H1 (cell line): Measurements from ENCODE around the gene AASDHPPT. TPM values are rescaled to one million over a fixed set of nuclear protein-coding genes. Genes with fewer than 3 reads are reported as not detected.

Experiments used
- CTCF ChIA-PET: fragments of 300-600 bp; sonication (Branson Sonifier 250); formaldehyde crosslinking; loops from one replicate; lab custom pipeline; 2021; ENCODE audit not compliant: partially characterized antibody; lab: Charles Lee
- POLR2A ChIA-PET: fragments of 300-600 bp; sonication (Branson Sonifier 250); formaldehyde crosslinking; loops from one replicate; lab custom pipeline; 2021; ENCODE audit warnings: inconsistent platforms; ENCODE audit not compliant: partially characterized antibody; lab: Charles Lee
- DNase-seq, 2 experiments: peaks; one replicate each; pipeline versions ENCODE4 v3.0.0 to v3.0.0-alpha.2; 2010 to 2022; ENCODE audit warnings: low spot score in 2 of 2, low read depth in 1 of 2, mixed read lengths in 1 of 2
- FAIRE-seq: peaks from 2 replicates; lab custom pipeline; 2011; peaks lifted over from hg19 to GRCh38; lab: Jason Lieb, UNC
- H2AFZ ChIP-seq: 2 replicates; pipeline ENCODE4 v1.8.1; 2012; ENCODE audit warnings: low read length, inconsistent platforms
- H2AK5ac ChIP-seq: 2 replicates; pipeline ENCODE4 v1.6.1; 2013; ENCODE audit warnings: low read depth, low read length
- H2BK120ac ChIP-seq: replicated peaks from 2 replicates; pipeline ENCODE3; 2013; ENCODE audit warnings: low read depth, low read length, inconsistent platforms
- H2BK12ac ChIP-seq: 2 replicates; pipeline ENCODE4 v1.6.1; 2013; ENCODE audit warnings: low read depth, low read length
- H2BK15ac ChIP-seq: 2 replicates; pipeline ENCODE4 v1.6.1; 2013; ENCODE audit warnings: low read length
- H2BK20ac ChIP-seq: 2 replicates; pipeline ENCODE4 v1.6.1; 2013; ENCODE audit warnings: low read length
- H2BK5ac ChIP-seq: 2 replicates; pipeline ENCODE4 v1.6.1; 2013; ENCODE audit warnings: low read depth, low read length
- H3K14ac ChIP-seq: 2 replicates; pipeline ENCODE4 v1.6.1; 2013; ENCODE audit warnings: inconsistent platforms; ENCODE audit not compliant: insufficient read length
- H3K18ac ChIP-seq: 2 replicates; pipeline ENCODE4 v1.6.1; 2013; ENCODE audit warnings: low read length; ENCODE audit errors: extremely low read depth
- H3K23ac ChIP-seq: 2 replicates; pipeline ENCODE4 v1.6.1; 2013; ENCODE audit warnings: inconsistent platforms; ENCODE audit not compliant: insufficient read length
- H3K23me2 ChIP-seq: 2 replicates; pipeline ENCODE4 v1.6.1; 2013; ENCODE audit warnings: low read depth, low read length
- H3K27ac ChIP-seq: 2 replicates; pipeline ENCODE4 v1.6.1; 2011; ENCODE audit warnings: low read depth, low read length, inconsistent platforms
- H3K27me3 ChIP-seq, 4 experiments: replicated peaks in 1 of 4; 1 replicate in 1 of 4; 2 replicates in 3 of 4; pipeline versions ENCODE4 v1.6.1 to v1.8.1; 2011 to 2013; ENCODE audit warnings: low read length in 3 of 4, mild to moderate bottlenecking in 3 of 4, inconsistent platforms in 2 of 4, mixed read lengths in 2 of 4, moderate library complexity in 1 of 4; ENCODE audit not compliant: control insufficient read depth in 3 of 4, insufficient read depth in 3 of 4; ENCODE audit errors: extremely low read depth in 1 of 4
- H3K36me3 ChIP-seq, 4 experiments: 2 replicates each; pipeline versions ENCODE4 v1.6.1 to v1.8.1; 2011 to 2013; ENCODE audit warnings: mild to moderate bottlenecking in 4 of 4, low read length in 3 of 4, moderate library complexity in 2 of 4, control low read depth in 1 of 4, inconsistent platforms in 1 of 4; ENCODE audit not compliant: insufficient read depth in 4 of 4, control insufficient read depth in 2 of 4
- H3K4ac ChIP-seq: replicated peaks from 2 replicates; pipeline ENCODE3; 2013; ENCODE audit warnings: low read length, low read depth, mixed read lengths, inconsistent platforms; ENCODE audit not compliant: insufficient read length
- H3K4me1 ChIP-seq, 4 experiments: replicated peaks in 1 of 4; 1 replicate in 1 of 4; 2 replicates in 3 of 4; pipeline versions ENCODE4 v1.6.1 to v1.8.1; 2011 to 2013; ENCODE audit warnings: low read length in 3 of 4, inconsistent platforms in 2 of 4, mixed read lengths in 1 of 4; ENCODE audit not compliant: insufficient read depth in 4 of 4, control insufficient read depth in 3 of 4
- H3K4me2 ChIP-seq, 2 experiments: 2 replicates each; pipeline versions ENCODE4 v1.6.1 to v1.8.1; 2011 to 2013; ENCODE audit warnings: low read depth in 2 of 2, low read length in 2 of 2, control low read depth in 1 of 2, inconsistent platforms in 1 of 2, mild to moderate bottlenecking in 1 of 2; ENCODE audit not compliant: insufficient read depth in 1 of 2
- H3K4me3 ChIP-seq, 4 experiments: fragments of 200-600, 300-600 bp in 1 of 4; sonication (generic), shearing (Covaris generic), sonication (Bioruptor Twin) in 1 of 4; 2 replicates each; pipeline versions ENCODE4 v1.5.1 to v1.8.1; 2011 to 2016; ENCODE audit warnings: low read length in 4 of 4, low read depth in 3 of 4, control low read depth in 2 of 4, inconsistent platforms in 2 of 4, mild to moderate bottlenecking in 2 of 4, mixed read lengths in 1 of 4, moderate library complexity in 1 of 4; ENCODE audit not compliant: insufficient read depth in 2 of 4; ENCODE audit errors: extremely low read depth in 1 of 4
- H3K56ac ChIP-seq: replicated peaks from 2 replicates; pipeline ENCODE3; 2013; ENCODE audit warnings: low read depth, mild to moderate bottlenecking, mixed read lengths, low read length, inconsistent platforms; ENCODE audit not compliant: insufficient read length
- H3K79me1 ChIP-seq: 2 replicates; pipeline ENCODE4 v1.6.1; 2013; ENCODE audit warnings: low read depth, low read length, control low read depth
- H3K79me2 ChIP-seq, 2 experiments: 2 replicates each; pipeline versions ENCODE4 v1.6.1 to v1.8.1; 2012 to 2013; ENCODE audit warnings: low read length in 2 of 2, mild to moderate bottlenecking in 2 of 2, inconsistent platforms in 1 of 2; ENCODE audit not compliant: insufficient read depth in 2 of 2, control insufficient read depth in 1 of 2
- H3K9ac ChIP-seq, 4 experiments: replicated peaks in 1 of 4; 1 replicate in 1 of 4; 2 replicates in 3 of 4; pipeline versions ENCODE4 v1.6.1 to v1.8.1; 2011 to 2013; ENCODE audit warnings: low read depth in 3 of 4, low read length in 3 of 4, control low read depth in 2 of 4, mild to moderate bottlenecking in 2 of 4, moderate library complexity in 2 of 4, inconsistent platforms in 1 of 4; ENCODE audit errors: extremely low read depth in 1 of 4
- H3K9me3 ChIP-seq, 2 experiments: 2 replicates each; pipeline versions ENCODE4 v1.6.1 to v1.8.1; 2012 to 2013; ENCODE audit warnings: mild to moderate bottlenecking in 2 of 2, moderate library complexity in 2 of 2, control low read depth in 1 of 2, inconsistent platforms in 1 of 2, low read depth in 1 of 2, low read length in 1 of 2, mixed read lengths in 1 of 2; ENCODE audit not compliant: insufficient read depth in 2 of 2
- H4K20me1 ChIP-seq, 2 experiments: replicated peaks in 1 of 2; 2 replicates each; pipeline versions ENCODE3 to v1.8.1; 2011 to 2013; ENCODE audit warnings: inconsistent platforms in 2 of 2, low read length in 2 of 2, mild to moderate bottlenecking in 1 of 2; ENCODE audit not compliant: insufficient read depth in 2 of 2, control insufficient read depth in 1 of 2
- H4K5ac ChIP-seq: 2 replicates; pipeline ENCODE4 v1.6.1; 2013; ENCODE audit warnings: low read length, low read depth, mixed read lengths, inconsistent platforms; ENCODE audit not compliant: insufficient read length
- H4K8ac ChIP-seq: 2 replicates; pipeline ENCODE4 v1.8.0; 2013; ENCODE audit warnings: mild to moderate bottlenecking, moderate library complexity, low read length, inconsistent platforms; ENCODE audit not compliant: insufficient read depth; ENCODE audit errors: extremely low read depth
- H4K91ac ChIP-seq: replicated peaks from 2 replicates; pipeline ENCODE3; 2013; ENCODE audit warnings: low read length, mixed read lengths, inconsistent platforms; ENCODE audit not compliant: insufficient read length
- CBX5 ChIP-seq: fragments of 300-800, 300-1000 bp; sonication (generic); IDR thresholded peaks from 2 replicates; pipeline ENCODE4 v1.7.1; 2016; ENCODE audit warnings: antibody characterized with exemption, low read length, low read depth
- CHD1 ChIP-seq: IDR thresholded peaks from 2 replicates; pipeline ENCODE4 v1.6.1; 2012; ENCODE audit warnings: low read depth, low read length, improper control_type of control experiment
- CHD2 ChIP-seq: IDR thresholded peaks from 2 replicates; pipeline ENCODE4 v1.6.1; 2012; ENCODE audit warnings: low read length, improper control_type of control experiment
- CTBP2 ChIP-seq: IDR thresholded peaks from 2 replicates; pipeline ENCODE4 v1.7.0; 2011; ENCODE audit warnings: borderline replicate concordance, mild to moderate bottlenecking, moderate library complexity, mixed read lengths, low read length; ENCODE audit not compliant: insufficient read depth, insufficient read length
- HDAC6 ChIP-seq: IDR thresholded peaks from one replicate; pipeline ENCODE4 v1.7.1; 2012; ENCODE audit warnings: low read depth, mild to moderate bottlenecking, inconsistent platforms, low read length, moderate library complexity
- JUND ChIP-seq: IDR thresholded peaks from 2 replicates; pipeline ENCODE4 v1.6.1; 2011; ENCODE audit warnings: mild to moderate bottlenecking, improper control_type of control experiment, low read length
- KDM1A ChIP-seq: fragments of 200-600, 300-600 bp; sonication (generic); IDR thresholded peaks from 2 replicates; pipeline ENCODE4 v1.7.1; 2016; ENCODE audit warnings: mild to moderate bottlenecking, low read length, borderline replicate concordance
- KDM5A ChIP-seq: fragments of 200-600 bp; IDR thresholded peaks from 2 replicates; pipeline ENCODE4 v1.7.1; 2012; ENCODE audit warnings: mild to moderate bottlenecking, low read length, inconsistent platforms, mixed read lengths
- TAF1 ChIP-seq: IDR thresholded peaks from 2 replicates; pipeline ENCODE4 v1.6.1; 2011; ENCODE audit warnings: mild to moderate bottlenecking, low read depth, low read length
- WGBS, 2 experiments: shearing (Covaris generic) in 1 of 2; methylation state at CpG; one replicate each; pipeline versions ENCODE4 v1.1.6 to v1.1.7; 2013 to 2015; ENCODE audit warnings: low lambda C conversion rate in 2 of 2, mixed read lengths in 2 of 2, inconsistent platforms in 1 of 2, low coverage in 1 of 2, missing lambda C conversion rate in 1 of 2; ENCODE audit not compliant: insufficient replicate concordance in 2 of 2, insufficient coverage in 1 of 2, insufficient read length in 1 of 2; ENCODE audit errors: extremely low coverage in 1 of 2, missing lambda C conversion rate in 1 of 2; 5-methylcytosine and 5-hydroxymethylcytosine counted together
- polyA plus RNA-seq, 7 experiments: library from polyadenylated mRNA; depleted of rRNA in 3 of 7; stranded (reverse) in 5 of 7; unstranded in 2 of 7; fragments of >200 nt in 5 of 7; fragments of 200-250 nt in 2 of 7; gene quantifications; 1 replicate in 5 of 7; 2 replicates in 1 of 7; 4 replicates in 1 of 7; pipeline versions ENCODE4 v1.2.1 to v1.2.3, GENCODE V29; 2011 to 2013; ENCODE audit warnings: missing spikeins in 2 of 7, mixed read lengths in 2 of 7
- total RNA-seq: library from RNA; stranded (reverse); fragmentation: NEBNext Ultra II Directional; extraction: Animal tissue kit (Norgen Biotek cat#: 25700); gene quantifications from 2 replicates; pipeline ENCODE4 v1.2.1, GENCODE V29; 2021
- TF ChIP-seq, protein P1 (sequence below): IDR thresholded peaks from 2 replicates; pipeline ENCODE4 v1.6.1; 2012; ENCODE audit warnings: low read length, inconsistent platforms
- TF ChIP-seq, protein P2 (sequence below): IDR thresholded peaks from 2 replicates; pipeline ENCODE4 v1.6.1; 2011; ENCODE audit warnings: low read length, improper control_type of control experiment

Gene AASDHPPT
- total and polyA plus RNA-seq, 2 of the 8 experiments (the other 6 are each of a cell fraction or from before 2014, with no cell fraction given) = 15.7 to 42.2 TPM

DNA sequence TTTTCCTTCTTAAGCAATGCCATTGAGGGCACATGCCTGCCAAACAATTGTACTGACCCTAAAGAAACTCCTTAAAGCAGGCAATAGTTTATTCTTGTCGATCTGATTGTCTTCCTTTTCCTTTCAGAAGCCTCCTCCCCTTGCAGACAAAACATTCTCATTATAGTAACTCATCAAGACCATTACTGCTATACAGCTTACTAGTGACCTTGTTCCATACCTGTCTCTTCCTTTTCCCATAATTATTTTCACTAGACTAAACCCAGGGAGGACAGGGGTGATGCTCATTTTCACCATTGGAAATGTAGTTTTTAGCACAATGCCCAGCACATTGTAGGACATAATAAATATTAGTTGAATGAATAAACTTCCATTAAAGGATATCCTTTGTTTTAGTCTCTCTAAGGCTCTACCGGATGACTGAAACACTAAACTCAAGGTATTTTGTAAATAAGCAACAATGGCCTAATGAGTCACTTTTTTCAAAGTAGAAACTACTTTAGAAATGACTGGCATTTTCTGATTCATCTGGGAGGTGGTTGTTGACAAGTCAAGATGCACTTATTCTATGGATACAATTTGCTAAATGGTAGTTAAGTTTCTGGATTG is 46.2 kb upstream of the AASDHPPT start:
- Histone ChIP-seq H4K5ac (no peak overlapping the region), H2BK12ac (no peak overlapping the region), H4K20me1 (no peaks in the 10 kb centered on the region), H3K18ac (no peak overlapping the region), H3K23me2 (no peaks in the 10 kb centered on the region), H2BK15ac (no peak overlapping the region), H3K4me1 (no peaks in the 10 kb centered on the region), H3K4me3 (no peak overlapping the region), H4K91ac (no peak overlapping the region), H3K4ac (no peak overlapping the region), H2BK5ac (no peak overlapping the region), H4K8ac (no peak overlapping the region), H3K9me3 (no peaks in the 10 kb centered on the region), H2AK5ac (no peak overlapping the region), H3K56ac (no peak overlapping the region), H3K27ac (no peak overlapping the region), H3K36me3 (no peaks in the 10 kb centered on the region), H2BK20ac (no peak overlapping the region), H2AFZ (no peak overlapping the region), H3K14ac (no peak overlapping the region), H3K9ac (no peak overlapping the region), H3K79me2 (no peaks in the 10 kb centered on the region), H2BK120ac (no peak overlapping the region), H3K23ac (no peak overlapping the region), H3K27me3 (peaks cover 0 to 1% (median 0%) of the 10 kb centered on the region in 4 experiments; a peak in 1 of 7 replicates), H3K4me2 (no peak overlapping the region), H3K79me1 (no peaks in the 10 kb centered on the region)
- ChIA-PET POLR2A (no interaction called here), CTCF (no interaction called here)
- FAIRE-seq (no peak), DNase-seq (no peak)
- WGBS, 2 experiments = 87% methylated on average over 2 of the region's 2 CpGs; no CpG with 5 or more reads in 1 of the 2 experiments
- TF ChIP-seq KDM5A = no peak
- TF ChIP-seq CHD1 = no peak
- TF ChIP-seq KDM1A = no peak
- TF ChIP-seq CTBP2 = no peak
- TF ChIP-seq, protein P1, sequence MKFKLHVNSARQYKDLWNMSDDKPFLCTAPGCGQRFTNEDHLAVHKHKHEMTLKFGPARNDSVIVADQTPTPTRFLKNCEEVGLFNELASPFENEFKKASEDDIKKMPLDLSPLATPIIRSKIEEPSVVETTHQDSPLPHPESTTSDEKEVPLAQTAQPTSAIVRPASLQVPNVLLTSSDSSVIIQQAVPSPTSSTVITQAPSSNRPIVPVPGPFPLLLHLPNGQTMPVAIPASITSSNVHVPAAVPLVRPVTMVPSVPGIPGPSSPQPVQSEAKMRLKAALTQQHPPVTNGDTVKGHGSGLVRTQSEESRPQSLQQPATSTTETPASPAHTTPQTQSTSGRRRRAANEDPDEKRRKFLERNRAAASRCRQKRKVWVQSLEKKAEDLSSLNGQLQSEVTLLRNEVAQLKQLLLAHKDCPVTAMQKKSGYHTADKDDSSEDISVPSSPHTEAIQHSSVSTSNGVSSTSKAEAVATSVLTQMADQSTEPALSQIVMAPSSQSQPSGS = no peak
- no peak for TF ChIP-seq CHD2
- TF ChIP-seq CBX5 = no peak
- TF ChIP-seq, protein P2, sequence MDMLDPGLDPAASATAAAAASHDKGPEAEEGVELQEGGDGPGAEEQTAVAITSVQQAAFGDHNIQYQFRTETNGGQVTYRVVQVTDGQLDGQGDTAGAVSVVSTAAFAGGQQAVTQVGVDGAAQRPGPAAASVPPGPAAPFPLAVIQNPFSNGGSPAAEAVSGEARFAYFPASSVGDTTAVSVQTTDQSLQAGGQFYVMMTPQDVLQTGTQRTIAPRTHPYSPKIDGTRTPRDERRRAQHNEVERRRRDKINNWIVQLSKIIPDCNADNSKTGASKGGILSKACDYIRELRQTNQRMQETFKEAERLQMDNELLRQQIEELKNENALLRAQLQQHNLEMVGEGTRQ = no peak
- no peak for TF ChIP-seq JUND
- TF ChIP-seq TAF1 = no peak
- no peak for TF ChIP-seq HDAC6
